UCSD-AML1 (cell line): ENCODE measurements around the gene LTF.
A peak's percentile ranks its signal among the peaks of the same experiment; 100 is the strongest.
"Not testable (repeated sequence)": the region's sequence is repeated elsewhere in the genome, so short reads cannot be mapped to it uniquely, and the experiment has no call there.

ENCODE experiments used
- DNase-seq: peaks from one replicate; lab custom pipeline; 2025; ENCODE audit not compliant: unreplicated experiment; lab: John Stamatoyannopoulos, UW

The LTF gene

DNA sequence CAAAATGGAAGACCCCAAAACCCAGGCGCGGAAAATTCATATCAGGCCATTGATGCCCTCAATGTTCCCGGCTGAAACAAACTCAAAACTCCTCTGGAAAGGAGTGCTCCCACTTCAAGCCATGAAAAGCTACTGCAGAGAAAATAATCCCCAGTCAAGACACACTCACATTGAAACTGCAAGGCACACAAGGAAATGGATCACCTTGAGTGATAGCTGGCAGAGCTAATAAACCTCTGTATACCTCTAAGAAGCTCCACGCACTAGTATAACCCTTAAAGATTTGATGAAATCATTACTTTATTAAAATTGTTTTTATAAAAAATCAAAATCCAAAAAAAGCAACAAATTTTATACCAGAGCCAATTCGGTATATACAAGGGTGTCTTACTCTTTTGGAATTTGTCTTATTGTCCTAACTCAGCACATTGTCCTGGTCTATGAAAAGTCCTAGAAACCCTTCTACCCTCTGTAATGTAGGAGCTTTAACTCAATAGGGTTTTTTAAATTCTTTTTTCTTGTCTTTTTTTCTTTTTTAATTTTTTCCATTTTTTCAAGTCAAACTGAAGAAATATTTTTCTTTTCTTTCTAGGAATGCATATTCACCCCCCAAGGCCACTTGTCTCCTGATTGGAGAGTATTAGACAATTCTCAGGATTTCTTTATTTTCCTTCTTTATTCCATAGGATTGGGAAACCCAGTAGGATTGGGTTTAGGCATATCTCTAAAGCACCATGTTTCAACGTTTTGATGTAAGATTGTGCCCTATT lies 66.3 kb downstream of the LTF start:
- DNase-seq = no peak

DNA sequence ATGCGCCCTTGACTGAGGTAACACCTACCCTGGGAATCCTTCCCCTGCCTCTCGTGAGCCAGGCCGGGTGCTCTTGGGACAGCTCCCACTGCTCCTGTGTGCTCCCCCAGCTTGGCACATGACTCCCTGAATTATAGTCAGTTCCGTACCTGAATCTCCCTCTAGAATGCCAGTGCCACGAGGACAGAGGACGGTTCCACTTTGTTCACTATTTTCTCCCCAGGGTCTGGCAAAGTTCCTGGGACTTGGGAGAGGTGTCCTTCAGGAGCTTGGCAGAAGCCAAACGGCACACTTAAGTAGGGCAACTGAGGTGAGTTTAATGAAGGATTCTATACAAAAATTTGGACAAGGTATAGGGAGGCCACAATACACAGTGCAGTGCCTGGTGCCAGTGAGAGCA lies 67.6 kb downstream of the LTF start:
- no peak for DNase-seq

DNA sequence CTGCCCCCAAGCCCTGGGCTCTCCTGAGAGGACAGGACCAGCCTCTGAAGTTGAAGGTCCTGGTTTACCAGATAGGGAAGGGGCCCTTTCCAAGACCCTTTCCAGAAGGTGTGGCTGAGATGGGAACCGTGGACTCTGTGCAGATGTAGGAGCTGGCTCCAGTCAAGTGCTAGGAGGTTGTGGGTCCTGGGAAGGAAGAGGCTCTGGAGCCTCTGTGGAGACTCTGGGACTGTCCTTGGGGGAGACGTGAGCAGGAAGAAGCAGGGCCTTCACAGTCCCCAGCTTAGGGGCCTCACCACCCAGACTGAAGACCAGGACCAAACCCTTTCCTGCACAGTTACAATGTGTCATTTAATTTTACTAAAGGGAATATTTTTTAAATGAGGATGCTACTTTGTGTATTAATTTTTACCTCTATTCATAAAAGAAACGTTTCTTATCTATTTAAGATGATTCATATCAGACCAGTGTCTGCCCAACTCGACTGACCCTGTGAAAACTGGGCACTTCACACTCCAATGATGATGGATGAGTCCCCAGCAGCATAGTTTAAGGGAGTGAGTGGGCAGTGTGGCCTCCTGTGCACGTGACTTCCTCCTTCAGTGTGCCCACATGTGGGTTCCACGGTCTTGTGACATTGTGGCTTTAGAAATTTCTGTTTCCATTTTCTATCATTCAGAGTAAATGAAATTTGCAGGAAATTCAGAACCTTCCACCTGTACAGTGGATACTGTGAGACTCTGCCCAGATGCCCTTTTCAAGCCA lies 68.8 kb downstream of the LTF start:
- DNase-seq = peak; percentile 50

DNA sequence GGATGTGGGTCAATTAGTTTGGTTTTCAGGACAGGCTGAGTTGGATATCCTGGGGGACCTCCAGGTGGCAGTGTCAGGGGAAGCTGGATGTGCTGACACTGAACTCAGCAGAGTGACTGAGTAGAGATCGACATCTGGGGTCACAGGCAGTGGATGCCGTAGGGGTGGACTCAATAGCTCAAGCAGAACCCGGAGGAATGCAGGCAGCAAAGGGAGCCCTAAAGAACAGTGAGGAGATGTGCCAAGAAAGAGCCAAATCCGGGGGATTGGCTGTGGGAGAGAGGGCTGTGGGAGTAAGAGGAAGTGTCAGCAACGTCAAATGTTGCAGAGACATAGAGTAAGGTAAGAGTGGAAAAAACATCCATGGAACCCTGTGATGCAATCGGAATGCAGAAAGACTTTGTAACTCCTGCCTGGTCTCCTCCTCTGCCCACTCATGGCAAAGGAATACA lies 69.5 kb downstream of the LTF start:
- peak; percentile 52 for DNase-seq

DNA sequence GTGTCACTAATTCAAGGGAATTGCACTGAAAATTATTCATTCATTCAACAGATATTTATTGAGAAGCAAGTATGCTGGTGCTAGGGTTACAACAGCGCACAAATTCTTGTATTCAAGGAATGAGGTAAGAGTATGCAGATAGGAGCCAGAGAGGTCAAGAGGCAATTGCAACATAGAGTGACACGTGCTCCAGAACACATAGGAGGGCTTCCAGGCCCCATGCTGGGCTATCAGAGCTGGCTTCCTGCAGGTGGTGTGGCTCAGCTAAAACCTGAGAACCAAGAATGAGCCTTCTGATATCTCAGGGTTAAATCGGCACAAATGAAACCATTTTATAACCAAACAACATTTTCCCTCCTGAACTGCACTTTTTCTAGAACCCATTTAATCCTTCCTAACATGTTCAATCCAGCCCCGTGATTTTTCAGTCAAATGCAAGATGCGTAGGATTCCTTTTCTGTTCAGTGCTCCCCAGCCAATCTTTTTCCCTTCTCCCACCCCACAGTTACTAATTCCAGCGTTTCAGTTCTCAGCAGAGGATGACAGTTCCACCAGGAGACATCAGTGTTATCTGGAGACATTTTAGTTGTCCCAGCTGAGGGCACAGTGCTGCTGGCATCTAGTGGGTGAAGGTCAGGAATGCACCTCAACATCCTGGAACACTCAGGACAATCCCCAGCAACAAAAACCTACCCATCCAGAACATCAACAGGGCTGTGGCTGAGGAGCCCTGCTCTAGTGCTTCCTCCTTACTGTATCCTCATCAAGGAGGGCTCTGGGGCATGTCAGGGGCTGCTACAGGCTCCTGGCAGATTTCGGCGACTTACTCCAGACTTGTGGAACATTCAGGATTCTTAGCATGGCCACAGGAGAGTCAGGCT lies 70.9 kb downstream of the LTF start:
- DNase-seq = no peak

DNA sequence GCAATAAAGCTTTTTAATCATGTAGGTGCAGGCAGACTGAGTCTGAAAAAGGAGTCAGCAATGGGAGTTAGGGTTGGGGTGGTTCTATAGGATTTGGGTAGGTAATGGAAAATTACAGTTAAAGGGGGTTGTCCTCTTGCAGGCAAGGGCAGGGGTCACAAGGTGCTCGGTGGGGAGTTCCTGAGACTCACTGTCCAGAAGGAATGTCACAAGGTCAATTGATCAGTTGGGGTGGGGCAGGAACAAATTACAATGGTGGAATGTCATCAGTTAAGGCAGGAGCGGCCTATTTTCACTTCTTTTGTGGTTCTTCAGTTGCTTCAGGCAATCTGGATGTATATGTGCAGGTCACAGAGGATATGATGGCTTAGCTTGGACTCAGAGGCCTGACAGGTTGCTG lies 71.7 kb downstream of the LTF start:
- no peak for DNase-seq

DNA sequence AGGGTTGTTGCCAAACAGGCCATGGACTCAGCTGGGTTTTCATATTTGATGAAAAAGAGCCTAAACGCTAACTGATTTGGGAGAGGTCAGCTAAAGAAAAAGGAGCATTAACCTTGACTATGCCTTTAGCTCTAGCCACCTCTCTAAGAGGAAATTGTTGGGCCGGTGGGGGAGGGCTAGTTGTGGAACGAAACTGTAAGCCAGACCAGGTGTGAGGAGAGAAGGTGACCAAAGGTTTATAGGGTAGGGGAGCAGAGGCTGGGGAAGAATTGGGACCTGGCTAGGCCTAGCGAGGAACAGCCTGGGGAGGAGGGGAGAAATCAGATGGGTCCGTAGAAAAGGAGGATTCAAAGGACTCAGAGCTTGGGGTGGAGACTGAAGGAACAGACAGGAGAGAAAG lies 73.2 kb downstream of the LTF start:
- not testable (repeated sequence) for DNase-seq

DNA sequence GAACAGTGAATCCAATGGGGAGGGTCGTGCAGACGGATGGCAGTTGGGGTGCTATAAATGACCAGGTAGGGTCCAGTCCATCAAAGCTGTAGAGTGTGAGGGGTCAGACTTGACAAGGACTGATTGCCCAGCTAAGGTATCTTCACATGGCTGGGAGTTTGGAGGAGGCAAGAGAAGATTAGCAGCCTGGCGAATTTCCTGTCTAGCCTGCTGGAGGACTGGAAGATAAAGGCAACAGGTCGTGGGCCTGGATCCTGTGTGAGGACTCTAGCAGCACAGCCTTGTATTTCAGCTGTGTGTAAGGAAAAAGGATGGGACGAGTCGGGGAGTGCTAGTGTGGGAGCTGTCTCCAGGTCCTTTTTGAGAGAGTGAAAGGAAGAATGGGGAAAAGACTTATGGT lies 75.4 kb downstream of the LTF start:
- no peak for DNase-seq

DNA sequence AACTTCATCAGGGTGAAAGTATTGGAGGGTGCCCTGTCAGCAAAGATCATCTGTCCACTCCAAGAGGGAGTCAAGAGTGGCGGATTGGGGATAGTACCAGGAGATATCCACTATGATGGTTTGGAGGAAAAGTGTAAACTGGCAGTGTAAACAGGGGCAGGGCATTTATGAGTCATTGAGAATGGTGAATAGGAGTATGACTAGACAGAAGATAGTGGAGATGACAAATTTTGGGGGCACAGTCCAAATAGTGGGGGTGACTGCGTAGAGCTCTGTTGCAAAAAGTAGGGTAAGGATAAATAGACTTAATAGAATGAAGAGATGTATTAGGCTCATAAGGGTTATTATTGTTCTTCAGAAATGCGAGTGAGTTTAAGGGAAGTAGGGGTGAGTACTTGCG lies 75.9 kb downstream of the LTF start:
- not testable (repeated sequence) for DNase-seq

DNA sequence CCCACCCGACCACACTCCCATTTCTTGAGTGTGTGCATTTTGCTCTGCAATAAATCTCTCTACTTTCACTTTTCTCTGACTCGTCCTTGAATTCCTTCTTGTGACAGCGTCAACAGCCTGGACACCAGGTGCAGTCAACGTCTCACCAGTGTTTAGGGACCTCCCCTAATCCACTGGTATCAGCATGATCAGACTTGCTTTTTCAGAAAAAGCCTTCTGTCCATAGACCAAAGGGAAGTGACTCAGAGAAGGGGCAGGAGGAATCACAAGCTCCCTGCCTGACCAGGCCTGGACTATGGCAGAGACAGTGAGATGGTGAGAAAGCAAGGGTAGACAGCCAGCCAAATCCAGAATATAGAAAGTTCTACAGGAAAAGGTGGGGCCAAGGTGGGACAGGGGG lies 78.5 kb downstream of the LTF start:
- peak; percentile 38 for DNase-seq
